CD8-positive, alpha-beta memory T cell (primary cell): ENCODE results near the gene TENM4. TPM values are rescaled to one million over a fixed set of nuclear protein-coding genes. Genes with fewer than 3 reads are reported as not detected.
"Not testable (repeated sequence)": the region's sequence is repeated elsewhere in the genome, so short reads cannot be mapped to it uniquely, and the experiment has no call there.

ENCODE experiments used
- CTCF ChIA-PET: fragments of 350-600 bp; sonication (Branson Sonifier 250); formaldehyde crosslinking; loops from one replicate; lab custom pipeline; 2021; ENCODE audit warnings: antibody characterized with exemption; lab: Charles Lee
- POLR2A ChIA-PET: fragments of 350-600 bp; sonication (Branson Sonifier 250); formaldehyde crosslinking; loops from one replicate; lab custom pipeline; 2021; ENCODE audit warnings: antibody characterized with exemption; lab: Charles Lee
- DNase-seq, 5 donors: peaks; one replicate each; pipeline versions ENCODE4 v3.0.0 to v3.0.0-alpha.2; 2020 to 2022; ENCODE audit warnings: mixed read lengths in 1 of 5
- H3K27ac ChIP-seq: one replicate; pipeline ENCODE4 v1.7.0; 2013; ENCODE audit warnings: low read depth, mild to moderate bottlenecking, low read length, moderate library complexity
- H3K27me3 ChIP-seq: 2 replicates; pipeline ENCODE4 v1.7.0; 2013; ENCODE audit warnings: low read length, mild to moderate bottlenecking; ENCODE audit not compliant: insufficient read depth, poor library complexity, severe bottlenecking
- H3K36me3 ChIP-seq: 2 replicates; pipeline ENCODE4 v1.7.0; 2013; ENCODE audit warnings: mild to moderate bottlenecking, low read length, moderate library complexity; ENCODE audit not compliant: insufficient read depth
- H3K4me1 ChIP-seq: 2 replicates; pipeline ENCODE4 v1.7.0; 2013; ENCODE audit warnings: mild to moderate bottlenecking, low read length, moderate library complexity; ENCODE audit not compliant: insufficient read depth
- H3K4me3 ChIP-seq: 2 replicates; pipeline ENCODE4 v1.7.0; 2013; ENCODE audit warnings: mild to moderate bottlenecking, low read length
- H3K9me3 ChIP-seq: 2 replicates; pipeline ENCODE4 v1.7.0; 2013; ENCODE audit warnings: mild to moderate bottlenecking, low read length
- H3K27ac Mint-ChIP-seq, 8 donors: one replicate each; pipeline ENCODE4 v1.8.0; 2020 to 2021; ENCODE audit warnings: mixed read lengths in 8 of 8, mild to moderate bottlenecking in 6 of 8, inconsistent platforms in 3 of 8, moderate library complexity in 3 of 8
- H3K27me3 Mint-ChIP-seq, 2 donors: one replicate each; pipeline ENCODE4 v1.8.0; 2020 to 2021; ENCODE audit warnings: mixed read lengths in 2 of 2, mild to moderate bottlenecking in 1 of 2, moderate library complexity in 1 of 2
- H3K36me3 Mint-ChIP-seq, 3 donors: one replicate each; pipeline ENCODE4 v1.8.0; 2020 to 2021; ENCODE audit warnings: mixed read lengths in 3 of 3, inconsistent platforms in 1 of 3, mild to moderate bottlenecking in 1 of 3
- H3K4me1 Mint-ChIP-seq, 3 donors: one replicate each; pipeline ENCODE4 v1.8.0; 2020 to 2021; ENCODE audit warnings: mixed read lengths in 3 of 3, inconsistent platforms in 1 of 3, mild to moderate bottlenecking in 1 of 3
- H3K4me3 Mint-ChIP-seq, 7 donors: one replicate each; pipeline ENCODE4 v1.8.0; 2020 to 2021; ENCODE audit warnings: mixed read lengths in 7 of 7, mild to moderate bottlenecking in 6 of 7, moderate library complexity in 4 of 7, inconsistent platforms in 2 of 7
- H3K9me3 Mint-ChIP-seq, 5 donors: one replicate each; pipeline ENCODE4 v1.8.0; 2020 to 2022; ENCODE audit warnings: mixed read lengths in 5 of 5, mild to moderate bottlenecking in 3 of 5, moderate library complexity in 2 of 5, inconsistent platforms in 1 of 5
- polyA plus RNA-seq: library from polyadenylated mRNA; unstranded; fragments of 300-500 nt; fragmentation: Illumina TruSeq; gene quantifications from one replicate; pipeline ENCODE4 v1.2.3, GENCODE V29; 2021
- total RNA-seq, 2 experiments: library from RNA; stranded (reverse); gene quantifications; one replicate each; pipeline ENCODE4 v1.2.3, GENCODE V29; 2021

Gene TENM4
- total and polyA plus RNA-seq, 3 experiments from 2014 or later = not detected

DNA sequence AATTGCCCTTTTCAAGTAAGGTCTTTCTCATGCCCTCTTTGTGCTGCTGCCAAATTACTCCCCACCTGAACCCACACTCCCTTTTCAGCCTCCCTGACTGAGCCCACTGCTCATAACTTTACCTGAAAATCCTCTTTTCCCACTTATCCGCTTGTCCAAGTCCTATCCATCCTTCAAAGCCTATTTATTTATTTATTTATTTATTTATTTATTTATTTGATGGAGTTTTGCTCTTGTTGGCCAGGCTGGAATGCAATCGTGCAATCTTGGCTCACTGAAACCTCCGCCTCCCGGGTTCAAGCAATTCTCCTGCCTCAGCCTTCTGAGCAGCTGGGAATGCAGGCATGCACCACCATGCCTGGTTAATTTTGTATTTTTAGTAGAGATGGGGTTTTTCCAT, 613.5 kb downstream of the TENM4 start:
- H3K27ac Mint-ChIP-seq, H3K4me1 ChIP-seq, H3K9me3 Mint-ChIP-seq, H3K27me3 ChIP-seq, DNase-seq, H3K4me3 ChIP-seq, H3K27ac ChIP-seq, CTCF ChIA-PET, H3K4me1 Mint-ChIP-seq, H3K9me3 ChIP-seq, H3K36me3 Mint-ChIP-seq, POLR2A ChIA-PET, H3K4me3 Mint-ChIP-seq, H3K36me3 ChIP-seq, H3K27me3 Mint-ChIP-seq: not testable (repeated sequence)

GRCh38 chr11:78825591-78826020, 615.2 kb downstream of the TENM4 start:
- H3K4me1 Mint-ChIP-seq = no peaks in the 10 kb centered on the region
- H3K4me3 ChIP-seq = no peak overlapping the region
- DNase-seq = no peak
- no peaks in the 10 kb centered on the region for H3K36me3 Mint-ChIP-seq
- peaks cover 0 to 6% of the 10 kb centered on the region in 2 donors for H3K27me3 Mint-ChIP-seq
- no peaks in the 10 kb centered on the region for H3K9me3 Mint-ChIP-seq
- no peaks in the 10 kb centered on the region for H3K4me1 ChIP-seq
- peak overlapping the region in 1 of 8 donors; percentile 9 for H3K27ac Mint-ChIP-seq
- H3K27ac ChIP-seq = no peak overlapping the region
- H3K9me3 ChIP-seq = no peaks in the 10 kb centered on the region
- no peak overlapping the region for H3K4me3 Mint-ChIP-seq
- ChIA-PET CTCF (no interaction called here), POLR2A (no interaction called here)
- H3K27me3 ChIP-seq = no peaks in the 10 kb centered on the region
- H3K36me3 ChIP-seq = no peaks in the 10 kb centered on the region

DNA sequence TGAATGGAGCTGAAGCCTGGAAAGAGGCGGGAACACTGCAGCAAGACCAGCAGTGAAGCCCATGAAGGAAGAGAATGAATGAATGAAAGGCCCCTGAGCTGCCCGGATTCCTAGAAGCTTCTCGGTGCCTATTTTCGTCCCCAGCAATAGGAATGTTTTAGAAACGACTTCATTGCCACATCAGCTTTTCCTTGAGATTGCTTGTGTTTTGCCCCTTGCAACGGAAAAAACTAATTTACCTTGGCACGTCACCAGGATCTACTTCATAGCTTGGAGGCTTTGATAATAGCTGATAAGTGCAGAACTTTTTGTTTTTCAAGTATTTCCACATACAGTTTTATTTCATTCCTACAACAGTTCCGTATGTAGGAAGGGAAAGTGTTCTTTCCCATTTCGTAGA, 617.2 kb downstream of the TENM4 start:
- Histone ChIP-seq H3K27me3 (no peaks in the 10 kb centered on the region), H3K9me3 (no peaks in the 10 kb centered on the region), H3K4me1 (no peaks in the 10 kb centered on the region), H3K27ac (no peak overlapping the region), H3K4me3 (no peak overlapping the region), H3K36me3 (no peaks in the 10 kb centered on the region)
- ChIA-PET POLR2A (no interaction called here), CTCF (no interaction called here)
- DNase-seq = no peak
- Mint-ChIP-seq H3K27ac (peak overlapping the region in 1 of 8 donors; percentile 64), H3K27me3 (peaks cover 0 to 6% of the 10 kb centered on the region in 2 donors), H3K4me3 (no peak overlapping the region), H3K9me3 (no peaks in the 10 kb centered on the region), H3K36me3 (no peaks in the 10 kb centered on the region), H3K4me1 (no peaks in the 10 kb centered on the region)

DNA sequence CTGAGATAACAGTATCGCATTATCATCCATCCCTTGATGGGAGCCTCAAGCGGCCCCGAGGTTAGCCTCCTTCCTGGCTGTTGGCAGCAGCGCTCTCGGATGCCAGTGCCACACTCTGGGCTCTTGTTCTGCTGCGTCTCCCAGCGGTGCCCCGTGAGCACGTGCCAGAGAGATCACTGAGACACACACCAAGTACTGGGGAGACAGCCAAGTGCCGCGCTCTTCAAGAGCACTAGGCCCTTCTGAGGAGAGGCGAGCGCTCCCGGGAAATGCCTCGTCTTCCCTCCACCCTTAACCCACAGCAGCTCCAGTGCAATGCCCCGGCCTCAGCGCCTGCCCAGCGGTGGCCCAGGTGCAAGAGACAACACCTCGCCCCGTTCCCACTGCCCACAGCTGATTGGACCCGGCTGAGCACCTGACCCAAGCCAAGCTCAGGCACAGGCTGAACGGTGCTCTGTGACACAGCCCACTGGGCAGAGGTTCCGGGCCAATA, 617.9 kb downstream of the TENM4 start:
- no peaks in the 10 kb centered on the region for H3K4me1 ChIP-seq
- no peaks in the 10 kb centered on the region for H3K9me3 Mint-ChIP-seq
- H3K27me3 ChIP-seq = no peaks in the 10 kb centered on the region
- no peak for DNase-seq
- H3K4me1 Mint-ChIP-seq = no peaks in the 10 kb centered on the region
- ChIA-PET CTCF (no interaction called here), POLR2A (no interaction called here)
- no peak overlapping the region for H3K4me3 ChIP-seq
- H3K27me3 Mint-ChIP-seq = peaks cover 0 to 3% of the 10 kb centered on the region in 2 donors
- H3K4me3 Mint-ChIP-seq = no peak overlapping the region
- no peaks in the 10 kb centered on the region for H3K36me3 Mint-ChIP-seq
- H3K9me3 ChIP-seq = no peaks in the 10 kb centered on the region
- no peaks in the 10 kb centered on the region for H3K36me3 ChIP-seq
- no peak overlapping the region for H3K27ac Mint-ChIP-seq
- H3K27ac ChIP-seq = no peak overlapping the region

DNA sequence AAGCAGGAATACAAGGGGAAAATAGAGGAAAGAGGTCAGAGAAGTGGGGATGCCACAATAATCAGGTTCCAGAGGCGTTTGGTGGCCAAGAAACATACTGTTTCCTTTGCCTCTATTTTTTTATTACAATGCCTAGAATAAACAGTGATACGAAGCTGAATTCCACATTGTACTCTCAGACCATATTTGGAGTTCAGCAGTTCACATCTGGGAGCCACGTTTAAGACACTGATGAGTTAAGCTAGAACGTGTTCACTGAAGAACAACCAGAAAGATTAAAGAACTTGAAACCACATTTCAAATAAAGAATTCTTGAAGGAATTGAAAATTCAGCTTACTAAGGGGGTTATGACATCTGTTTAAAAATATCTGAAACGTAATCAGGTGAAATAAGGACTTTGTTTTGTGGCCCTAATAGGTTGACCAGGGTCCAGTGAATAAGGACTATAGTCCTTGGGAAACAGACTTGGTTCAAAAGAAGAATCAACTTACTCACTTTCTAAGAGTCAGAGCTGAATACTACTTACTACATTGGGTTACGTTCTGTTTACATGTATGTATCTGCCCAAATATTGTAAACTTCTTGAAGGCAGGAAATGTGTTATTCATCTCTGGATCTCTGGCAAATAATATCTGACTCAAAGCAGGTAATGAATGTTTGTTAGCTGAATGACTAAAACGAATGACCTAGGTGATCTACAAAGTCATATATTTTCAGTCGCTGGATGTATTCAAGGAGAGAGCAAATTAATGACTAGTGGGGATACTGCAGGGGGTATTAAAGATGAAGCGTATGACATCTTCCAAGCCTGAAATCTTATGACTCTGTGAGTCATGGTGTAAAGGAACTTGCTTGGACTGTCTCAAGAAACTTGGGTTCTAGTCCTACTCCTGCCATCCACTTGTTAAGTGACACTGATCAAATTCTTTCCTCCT, 619.2 kb downstream of the TENM4 start:
- H3K36me3 Mint-ChIP-seq = no peaks in the 10 kb centered on the region
- no peaks in the 10 kb centered on the region for H3K27me3 ChIP-seq
- no peak overlapping the region for H3K27ac ChIP-seq
- no peak for DNase-seq
- no peak overlapping the region for H3K4me3 Mint-ChIP-seq
- ChIA-PET POLR2A (no interaction called here), CTCF (no interaction called here)
- H3K27ac Mint-ChIP-seq = no peak overlapping the region
- H3K9me3 Mint-ChIP-seq = no peaks in the 10 kb centered on the region
- H3K4me1 Mint-ChIP-seq = no peaks in the 10 kb centered on the region
- no peaks in the 10 kb centered on the region for H3K27me3 Mint-ChIP-seq
- H3K9me3 ChIP-seq = no peaks in the 10 kb centered on the region
- no peaks in the 10 kb centered on the region for H3K36me3 ChIP-seq
- H3K4me1 ChIP-seq = no peaks in the 10 kb centered on the region
- no peak overlapping the region for H3K4me3 ChIP-seq

- Histone ChIP-seq H3K27ac (no peak overlapping the region), H3K36me3 (no peaks in the 10 kb centered on the region), H3K27me3 (no peaks in the 10 kb centered on the region), H3K4me3 (no peak overlapping the region), H3K9me3 (no peaks in the 10 kb centered on the region), H3K4me1 (no peaks in the 10 kb centered on the region)
- DNase-seq = no peak
- Mint-ChIP-seq H3K4me3 (no peak overlapping the region), H3K36me3 (no peaks in the 10 kb centered on the region), H3K27ac (no peak overlapping the region), H3K9me3 (no peaks in the 10 kb centered on the region), H3K4me1 (no peaks in the 10 kb centered on the region), H3K27me3 (no peaks in the 10 kb centered on the region)
- POLR2A ChIA-PET = no interaction called here
- CTCF ChIA-PET = no interaction called here
Measured at GRCh38 chr11:78820741-78821140, 620.1 kb downstream of the TENM4 start.

DNA sequence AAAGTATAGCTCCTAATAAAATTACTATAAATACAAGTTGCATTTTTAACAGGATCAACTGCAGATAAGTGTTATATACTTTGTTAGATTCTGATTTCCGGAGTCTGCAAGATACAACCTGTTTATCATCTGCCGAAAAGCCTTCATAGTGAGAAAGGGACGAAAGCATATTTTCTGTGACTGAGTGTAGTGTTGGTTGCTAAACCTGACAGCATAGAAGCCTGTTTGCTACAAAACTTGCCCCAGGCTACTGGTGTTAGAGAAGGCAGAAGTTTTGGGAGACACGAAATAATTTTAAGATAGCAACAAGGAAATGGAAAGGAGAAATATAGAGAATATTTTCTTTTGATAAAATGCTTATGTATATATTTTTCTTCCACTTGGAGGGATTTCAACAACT, 622.6 kb downstream of the TENM4 start:
- DNase-seq = no peak
- H3K27ac Mint-ChIP-seq = no peak overlapping the region
- ChIA-PET POLR2A (no interaction called here), CTCF (no interaction called here)
- no peaks in the 10 kb centered on the region for H3K4me1 ChIP-seq
- no peaks in the 10 kb centered on the region for H3K9me3 ChIP-seq
- no peak overlapping the region for H3K27ac ChIP-seq
- H3K27me3 ChIP-seq = no peaks in the 10 kb centered on the region
- H3K36me3 ChIP-seq = no peaks in the 10 kb centered on the region
- H3K36me3 Mint-ChIP-seq = no peaks in the 10 kb centered on the region
- H3K27me3 Mint-ChIP-seq = peaks cover 0 to 14% of the 10 kb centered on the region in 2 donors
- H3K4me3 Mint-ChIP-seq = no peak overlapping the region
- no peaks in the 10 kb centered on the region for H3K9me3 Mint-ChIP-seq
- no peak overlapping the region for H3K4me3 ChIP-seq
- H3K4me1 Mint-ChIP-seq = no peaks in the 10 kb centered on the region

GRCh38 chr11:78815831-78816230, 625.0 kb downstream of the TENM4 start:
- Mint-ChIP-seq H3K27ac (no peak overlapping the region), H3K9me3 (no peaks in the 10 kb centered on the region), H3K4me3 (no peak overlapping the region), H3K36me3 (no peaks in the 10 kb centered on the region), H3K4me1 (no peaks in the 10 kb centered on the region), H3K27me3 (peaks cover 2 to 14% of the 10 kb centered on the region in 2 donors)
- Histone ChIP-seq H3K27ac (no peak overlapping the region), H3K4me1 (no peaks in the 10 kb centered on the region), H3K27me3 (no peaks in the 10 kb centered on the region), H3K36me3 (no peaks in the 10 kb centered on the region), H3K4me3 (no peak overlapping the region), H3K9me3 (no peaks in the 10 kb centered on the region)
- ChIA-PET POLR2A (no interaction called here), CTCF (no interaction called here)
- DNase-seq = no peak
